K562 (cell line): ENCODE data around the gene PYM1. TPM values are rescaled to one million over a fixed set of nuclear protein-coding genes. Genes with fewer than 3 reads are reported as not detected.

Experiments used
- ATAC-seq: fragments of 200-7000 bp; cut with Tn5 transposase; 3 replicates; pipeline ENCODE4 v1.9.1; 2020; ENCODE audit warnings: moderate library complexity
- BruUV-seq: library from RNA; stranded (reverse); fragments of 400-500 nt; replicated peaks from 2 replicates; lab custom pipeline; 2021; lab: Mats Ljungman, UMichigan
- CTCF ChIA-PET: fragments of 300-600 bp; formaldehyde crosslinking; extraction: SDS; loops from one replicate; lab custom pipeline; 2021; ENCODE audit warnings: low intra/inter-chr PET ratio; lab: Yijun Ruan, JAX
- POLR2A ChIA-PET: fragments of 300-600, 350-650 bp; sonication (Branson Sonifier 250); formaldehyde crosslinking; extraction: SDS; loops from one replicate; lab custom pipeline; 2021; ENCODE audit warnings: antibody characterized with exemption, inconsistent platforms; lab: Yijun Ruan, JAX
- DNase-seq, 4 experiments: peaks; one replicate each; pipeline versions ENCODE4 v3.0.0 to v3.0.0-alpha.2; 2011 to 2018; ENCODE audit warnings: low spot score in 3 of 4, mixed read lengths in 3 of 4; ENCODE audit errors: extremely low read depth in 1 of 4
- FAIRE-seq: peaks from 2 replicates; lab custom pipeline; 2011; peaks lifted over from hg19 to GRCh38; lab: Jason Lieb, UNC
- H2AFZ ChIP-seq: 2 replicates; pipeline ENCODE4 v1.6.0; 2011; ENCODE audit warnings: low read depth, low read length, control low read depth, inconsistent platforms
- H3K27ac ChIP-seq: fragments of 200-600 bp; 3 replicates; pipeline ENCODE4 v1.8.0; 2011; ENCODE audit warnings: low read depth, mild to moderate bottlenecking, control low read depth, inconsistent platforms, low read length, moderate library complexity, mixed read lengths; ENCODE audit errors: extremely low read depth
- H3K27me3 ChIP-seq, 2 experiments: fragments of 300-600 bp in 1 of 2; 2 replicates in 1 of 2; 3 replicates in 1 of 2; pipeline versions ENCODE4 v1.6.0 to v1.8.0; 2011; ENCODE audit warnings: inconsistent platforms in 2 of 2, low read length in 2 of 2, mild to moderate bottlenecking in 1 of 2, mixed read lengths in 1 of 2, moderate library complexity in 1 of 2; ENCODE audit not compliant: control insufficient read depth in 2 of 2, insufficient read depth in 2 of 2
- H3K36me3 ChIP-seq: fragments of 300-600 bp; 3 replicates; pipeline ENCODE4 v1.8.0; 2011; ENCODE audit warnings: mild to moderate bottlenecking, low read length, inconsistent platforms; ENCODE audit not compliant: control insufficient read depth, insufficient read depth
- H3K4me1 ChIP-seq, 2 experiments: fragments of 200-600 bp in 1 of 2; replicated peaks in 1 of 2; 2 replicates in 1 of 2; 3 replicates in 1 of 2; pipeline versions ENCODE4 v1.5.1 to v1.8.0; 2011; ENCODE audit warnings: inconsistent platforms in 2 of 2, low read length in 2 of 2, mild to moderate bottlenecking in 1 of 2, mixed read lengths in 1 of 2, moderate library complexity in 1 of 2; ENCODE audit not compliant: control insufficient read depth in 2 of 2, insufficient read depth in 2 of 2
- H3K4me2 ChIP-seq: 2 replicates; pipeline ENCODE4 v1.6.1; 2011; ENCODE audit warnings: low read length, control low read depth, inconsistent platforms, mixed read lengths; ENCODE audit not compliant: insufficient read depth
- H3K4me3 ChIP-seq: fragments of 200-600 bp; sonication (generic), shearing (Covaris generic); 2 replicates; pipeline ENCODE4 v1.5.1; 2016; ENCODE audit warnings: control low read depth, inconsistent platforms
- H3K79me2 ChIP-seq: fragments of 200-600 bp; 3 replicates; pipeline ENCODE4 v1.8.0; 2011; ENCODE audit warnings: low read length, inconsistent platforms; ENCODE audit not compliant: control insufficient read depth, insufficient read depth
- H3K9ac ChIP-seq, 2 experiments: 2 replicates each; pipeline versions ENCODE4 v1.6.0 to v1.6.1; 2011; ENCODE audit warnings: low read depth in 2 of 2, low read length in 2 of 2, control low read depth in 1 of 2, inconsistent platforms in 1 of 2, mild to moderate bottlenecking in 1 of 2, mixed read lengths in 1 of 2; ENCODE audit not compliant: insufficient read depth in 1 of 2
- H3K9me1 ChIP-seq: one replicate; pipeline ENCODE4 v1.6.0; 2011; ENCODE audit warnings: inconsistent platforms, mild to moderate bottlenecking, low read length, moderate library complexity; ENCODE audit not compliant: control insufficient read depth, insufficient read depth
- H3K9me3 ChIP-seq: replicated peaks from 2 replicates; pipeline ENCODE4 v1.5.1; 2011; ENCODE audit warnings: low read depth, low read length, inconsistent platforms; ENCODE audit not compliant: control insufficient read depth, insufficient read depth
- H4K20me1 ChIP-seq: replicated peaks from 2 replicates; pipeline ENCODE4 v1.6.1; 2011; ENCODE audit warnings: low read length, inconsistent platforms, mixed read lengths; ENCODE audit not compliant: control insufficient read depth, insufficient read depth
- MAFF ChIP-seq: IDR thresholded peaks from 2 replicates; pipeline ENCODE4 v1.6.1; 2012; ENCODE audit warnings: low read length, improper control_type of control experiment
- NFXL1 ChIP-seq: fragments of 450-650 bp; formaldehyde crosslinking; IDR thresholded peaks from 2 replicates; pipeline ENCODE4 v1.4.0; 2021; ENCODE audit warnings: mild to moderate bottlenecking
- ZBTB11 ChIP-seq, 3 experiments: fragments of 200-800 bp in 1 of 3; fragments of 250-450 bp in 1 of 3; fragments of 450-650 bp in 1 of 3; sonication (Bioruptor Pico) in 1 of 3; sonication (Bioruptor generic) in 1 of 3; formaldehyde crosslinking in 1 of 3; IDR thresholded peaks; 2 replicates each; pipeline versions ENCODE4 v1.6.1 to v1.8.0; 2016 to 2022; ENCODE audit warnings: mild to moderate bottlenecking in 2 of 3, missing genetic modification characterization in 2 of 3, missing compliant biosample characterization in 1 of 3, moderate library complexity in 1 of 3
- ZNF263 ChIP-seq: sonication (generic); formaldehyde crosslinking; IDR thresholded peaks from 2 replicates; pipeline ENCODE4 v1.8.0; 2022; ENCODE audit warnings: mild to moderate bottlenecking, missing genetic modification reagents, borderline replicate concordance
- ZNF3 ChIP-seq: fragments of 250-450 bp; sonication (Bioruptor Pico); IDR thresholded peaks from 2 replicates; pipeline ENCODE4 v1.5.0; 2021; ENCODE audit warnings: mild to moderate bottlenecking, moderate library complexity
- ZNF316 ChIP-seq: fragments of 450-650 bp; IDR thresholded peaks from 2 replicates; pipeline ENCODE4 v1.6.1; 2016
- ZNF384 ChIP-seq: IDR thresholded peaks from 2 replicates; pipeline ENCODE4 v1.6.1; 2012; ENCODE audit warnings: low read depth, low read length, improper control_type of control experiment
- ZNF445 ChIP-seq: fragments of 250-450 bp; sonication (Bioruptor Pico); IDR thresholded peaks from 2 replicates; pipeline ENCODE4 v1.4.0; 2020; ENCODE audit warnings: low read depth, mild to moderate bottlenecking, moderate library complexity
- WGBS: fragments of 100-300 bp; shearing (Covaris generic); methylation state at CpG from one replicate; pipeline ENCODE4 v1.1.6; 2016; ENCODE audit warnings: low coverage, mixed read lengths; ENCODE audit not compliant: insufficient coverage; ENCODE audit errors: missing lambda C conversion rate; 5-methylcytosine and 5-hydroxymethylcytosine counted together
- in situ Hi-C: fragments of 300-500 bp; cut with MboI; formaldehyde crosslinking; loops from 4 replicates; pipeline ENCODE4 v1.15.0; 2018; ENCODE audit warnings: inconsistent platforms, mixed read lengths
- intact Hi-C: fragments of 100-400 bp; cut with micrococcal nuclease; formaldehyde crosslinking; loops from 2 replicates; pipeline ENCODE4 v1.14.2; 2022
- polyA plus RNA-seq, 8 experiments: library from polyadenylated mRNA; depleted of rRNA in 4 of 8; stranded (reverse) in 5 of 8; unstranded in 3 of 8; fragments of >200 nt; fragmentation: Nextera tagmentation in 2 of 8; fragmentation: Illumina TruSeq in 1 of 8; extraction: Ambion mirVana in 2 of 8; extraction: Trizol in 1 of 8; gene quantifications; 2 replicates each; pipeline versions ENCODE4 v1.2.1 to v1.2.3, GENCODE V29; 2011 to 2014; ENCODE audit warnings: inconsistent platforms in 1 of 8, missing spikeins in 1 of 8
- total RNA-seq, 7 experiments: library from RNA; depleted of rRNA in 6 of 7; stranded (reverse); fragments of >200 nt in 6 of 7; fragmentation: Illumina TruSeq in 2 of 7; extraction: Trizol in 2 of 7; gene quantifications; 2 replicates each; pipeline versions ENCODE4 v1.2.1 to v1.2.3, GENCODE V29; 2011 to 2021; ENCODE audit warnings: low replicate concordance in 1 of 7
- TF ChIP-seq, protein P1 (sequence below): sonication (generic); formaldehyde crosslinking; IDR thresholded peaks from 2 replicates; pipeline ENCODE4 v1.8.1; 2023; ENCODE audit warnings: mild to moderate bottlenecking, missing genetic modification reagents

The PYM1 gene
- total and polyA plus RNA-seq, 9 of the 15 experiments (the other 6 are each of a cell fraction or from before 2014, with no cell fraction given), result 29.0 to 51.3 (median 34.1) TPM

DNA sequence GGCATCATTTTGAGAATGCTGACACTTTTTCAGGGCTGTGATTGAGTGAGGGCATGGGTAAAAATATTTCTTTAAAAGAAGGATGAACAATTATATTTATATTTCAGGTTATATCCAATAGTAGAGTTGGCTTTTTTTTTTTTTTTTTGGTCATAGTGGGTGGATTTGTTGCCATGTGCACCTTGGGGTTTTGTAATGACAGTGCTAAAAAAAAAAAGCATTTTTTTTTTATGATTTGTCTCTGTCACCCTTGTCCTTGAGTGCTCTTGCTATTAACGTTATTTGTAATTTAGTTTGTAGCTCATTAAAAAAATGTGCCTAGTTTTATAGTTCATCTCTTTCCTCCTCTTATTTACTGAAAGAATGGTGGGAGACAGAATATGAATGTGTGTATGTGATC, 44.8 kb upstream of the PYM1 start:
- no peaks in the 10 kb centered on the region; the same call in 1 of the 2 replicates for H4K20me1 ChIP-seq
- DNase-seq, result no peak
- peak overlapping the region; percentile 61 for H2AFZ ChIP-seq
- no peaks in the 10 kb centered on the region for H3K9me1 ChIP-seq
- TF ChIP-seq ZNF3 (no peak), ZNF316 (0 out of 2 replicates have a peak, but pooled peaks have one; percentile 1), ZNF445 (no peak), ZNF384 (peak; percentile 73; the same call in 1 of the 2 replicates), NFXL1 (no peak), ZBTB11 (CRISPR knock-in tag; IDR thresholded peaks at IDR 0.05) (no peak), ZNF263 (CRISPR knock-in tag) (no peak), MAFF (0 out of 2 replicates have a peak, but pooled peaks have one; percentile 7)
- TF ChIP-seq, protein P1, sequence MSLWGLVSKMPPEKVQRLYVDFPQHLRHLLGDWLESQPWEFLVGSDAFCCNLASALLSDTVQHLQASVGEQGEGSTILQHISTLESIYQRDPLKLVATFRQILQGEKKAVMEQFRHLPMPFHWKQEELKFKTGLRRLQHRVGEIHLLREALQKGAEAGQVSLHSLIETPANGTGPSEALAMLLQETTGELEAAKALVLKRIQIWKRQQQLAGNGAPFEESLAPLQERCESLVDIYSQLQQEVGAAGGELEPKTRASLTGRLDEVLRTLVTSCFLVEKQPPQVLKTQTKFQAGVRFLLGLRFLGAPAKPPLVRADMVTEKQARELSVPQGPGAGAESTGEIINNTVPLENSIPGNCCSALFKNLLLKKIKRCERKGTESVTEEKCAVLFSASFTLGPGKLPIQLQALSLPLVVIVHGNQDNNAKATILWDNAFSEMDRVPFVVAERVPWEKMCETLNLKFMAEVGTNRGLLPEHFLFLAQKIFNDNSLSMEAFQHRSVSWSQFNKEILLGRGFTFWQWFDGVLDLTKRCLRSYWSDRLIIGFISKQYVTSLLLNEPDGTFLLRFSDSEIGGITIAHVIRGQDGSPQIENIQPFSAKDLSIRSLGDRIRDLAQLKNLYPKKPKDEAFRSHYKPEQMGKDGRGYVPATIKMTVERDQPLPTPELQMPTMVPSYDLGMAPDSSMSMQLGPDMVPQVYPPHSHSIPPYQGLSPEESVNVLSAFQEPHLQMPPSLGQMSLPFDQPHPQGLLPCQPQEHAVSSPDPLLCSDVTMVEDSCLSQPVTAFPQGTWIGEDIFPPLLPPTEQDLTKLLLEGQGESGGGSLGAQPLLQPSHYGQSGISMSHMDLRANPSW (CRISPR knock-in tag), result no peak
- H3K36me3 ChIP-seq, result peaks cover 58% of the 10 kb centered on the region
- no peak for ATAC-seq
- in situ Hi-C loops (no loop called here), intact Hi-C loops (loop anchor here (2.0 to 5.0 kb wide), 2 partner anchors 45 to 48 kb away; partner anchors contain the start of genes IKZF4 and PYM1)
- no TSS peak for BruUV-seq
- FAIRE-seq, result no peak
- peak overlapping the region; percentile 99 for H3K4me2 ChIP-seq
- no peaks in the 10 kb centered on the region for H3K9me3 ChIP-seq
- peak overlapping the region; percentile 47 for H3K4me3 ChIP-seq
- peaks cover 54% of the 10 kb centered on the region for H3K79me2 ChIP-seq
- CTCF ChIA-PET, result interaction anchor here (0.7 kb wide), 1 partner anchor 191 kb away, joined by 7 read pairs; no protein-coding TSS in a partner anchor
- peak overlapping the region; percentile 88 for H3K27ac ChIP-seq
- POLR2A ChIA-PET, result interaction anchor here (0.8 to 1.2 kb wide), 2 partner anchors 47 to 1717 kb away, joined by 3 read pairs; no protein-coding TSS in a partner anchor
- H3K4me1 ChIP-seq, result peaks cover 11 to 28% of the 10 kb centered on the region in 2 experiments
- WGBS, result 25% methylated on average over 1 of the region's 1 CpG
- H3K27me3 ChIP-seq, result no peaks in the 10 kb centered on the region
- H3K9ac ChIP-seq, result peak overlapping the region; percentile 81 to 86; a peak in 3 of 4 replicates
